BE2C (cell line): Measurements from ENCODE around the gene CPA4.
A peak's percentile ranks its signal among the peaks of the same experiment; 100 is the strongest.

ENCODE experiments used
- DNase-seq: peaks from one replicate; pipeline ENCODE4 v3.0.0-alpha.2; 2020
- H3K27me3 ChIP-seq: fragments of 250-450 bp; sonication (Bioruptor Pico); 2 replicates; pipeline ENCODE4 v1.5.1; 2020; ENCODE audit warnings: mild to moderate bottlenecking
- H3K36me3 ChIP-seq: fragments of 250-450 bp; sonication (Bioruptor Pico); 2 replicates; pipeline ENCODE4 v1.5.1; 2020; ENCODE audit warnings: mild to moderate bottlenecking
- H3K4me1 ChIP-seq: fragments of 250-450 bp; sonication (Bioruptor Pico); 2 replicates; pipeline ENCODE4 v1.5.1; 2020
- H3K4me3 ChIP-seq: 2 replicates; pipeline ENCODE4 v1.5.1; 2011; ENCODE audit warnings: low read depth, low read length
- H3K9me3 ChIP-seq: fragments of 250-450 bp; sonication (Bioruptor Pico); 2 replicates; pipeline ENCODE4 v1.5.1; 2020
- CTCF ChIP-seq: IDR thresholded peaks from 2 replicates; pipeline ENCODE4 v1.5.1; 2012; ENCODE audit warnings: mild to moderate bottlenecking, low read depth, low read length

The CPA4 gene

GRCh38 chr7:130270947-130271800, 21.8 kb upstream of the CPA4 start:
- Histone ChIP-seq H3K27me3 (peaks cover 12% of the 10 kb centered on the region), H3K4me3 (no peak overlapping the region), H3K9me3 (no peaks in the 10 kb centered on the region), H3K4me1 (no peaks in the 10 kb centered on the region), H3K36me3 (no peaks in the 10 kb centered on the region)
- peak; percentile 14 for DNase-seq
- no peak for TF ChIP-seq CTCF

GRCh38 chr7:130272381-130273080, 20.4 kb upstream of the CPA4 start:
- Histone ChIP-seq H3K4me3 (no peak overlapping the region), H3K4me1 (no peaks in the 10 kb centered on the region), H3K27me3 (peaks cover 8% of the 10 kb centered on the region), H3K9me3 (no peaks in the 10 kb centered on the region), H3K36me3 (no peaks in the 10 kb centered on the region)
- no peak for DNase-seq
- TF ChIP-seq CTCF, result no peak

- Histone ChIP-seq H3K9me3 (no peaks in the 10 kb centered on the region), H3K4me3 (no peak overlapping the region), H3K36me3 (no peaks in the 10 kb centered on the region), H3K4me1 (no peaks in the 10 kb centered on the region), H3K27me3 (peaks cover 5% of the 10 kb centered on the region; the same call in 1 of the 2 replicates)
- no peak for TF ChIP-seq CTCF
- DNase-seq, result no peak
These were observed 19.7 kb upstream of the CPA4 start for GRCh38 chr7:130273081-130273932.

GRCh38 chr7:130273933-130274255, 19.1 kb upstream of the CPA4 start:
- Histone ChIP-seq H3K27me3 (no peaks in the 10 kb centered on the region; the same call in 1 of the 2 replicates), H3K9me3 (no peaks in the 10 kb centered on the region), H3K4me1 (no peaks in the 10 kb centered on the region), H3K4me3 (no peak overlapping the region), H3K36me3 (no peaks in the 10 kb centered on the region)
- DNase-seq, result no peak
- TF ChIP-seq CTCF, result no peak

GRCh38 chr7:130274296-130274695, 18.7 kb upstream of the CPA4 start:
- Histone ChIP-seq H3K9me3 (no peaks in the 10 kb centered on the region), H3K36me3 (no peaks in the 10 kb centered on the region), H3K4me3 (no peak overlapping the region), H3K27me3 (no peaks in the 10 kb centered on the region), H3K4me1 (no peaks in the 10 kb centered on the region)
- no peak for TF ChIP-seq CTCF
- DNase-seq, result no peak
